Thyroid gland (tissue), 4 donors: Measurements from ENCODE around the gene TRIM13.

Experiments used
- CTCF ChIP-seq, 6 experiments: fragments of 200-600 bp in 3 of 6; fragments of 450-650 bp in 3 of 6; sonication (generic) in 3 of 6; IDR thresholded peaks; one replicate each; pipeline ENCODE4 v1.5.1; 2016 to 2019; ENCODE audit warnings: antibody characterized with exemption in 6 of 6, mild to moderate bottlenecking in 2 of 6, inconsistent platforms in 1 of 6, moderate library complexity in 1 of 6
- POLR2A ChIP-seq, 2 donors: fragments of 450-650 bp; IDR thresholded peaks; one replicate each; pipeline ENCODE4 v1.6.1; 2017; ENCODE audit warnings: antibody characterized with exemption in 2 of 2, mild to moderate bottlenecking in 2 of 2, moderate library complexity in 1 of 2

GRCh38 chr13:49980266-49980665, 16.6 kb upstream of the TRIM13 start:
- TF ChIP-seq CTCF (IDR thresholded peaks at IDR 0.05) = no peak
- no peak for TF ChIP-seq POLR2A (IDR thresholded peaks at IDR 0.05)
